ENCODE data around the gene ZNF791. TPM values are rescaled to one million over a fixed set of nuclear protein-coding genes. Genes with fewer than 3 reads are reported as not detected.
"Not testable (repeated sequence)": the region's sequence is repeated elsewhere in the genome, so short reads cannot be mapped to it uniquely, and the experiment has no call there.

The ZNF791 gene
- polyA plus RNA-seq, 1 donor from 2014 or later = 10.2 TPM

DNA sequence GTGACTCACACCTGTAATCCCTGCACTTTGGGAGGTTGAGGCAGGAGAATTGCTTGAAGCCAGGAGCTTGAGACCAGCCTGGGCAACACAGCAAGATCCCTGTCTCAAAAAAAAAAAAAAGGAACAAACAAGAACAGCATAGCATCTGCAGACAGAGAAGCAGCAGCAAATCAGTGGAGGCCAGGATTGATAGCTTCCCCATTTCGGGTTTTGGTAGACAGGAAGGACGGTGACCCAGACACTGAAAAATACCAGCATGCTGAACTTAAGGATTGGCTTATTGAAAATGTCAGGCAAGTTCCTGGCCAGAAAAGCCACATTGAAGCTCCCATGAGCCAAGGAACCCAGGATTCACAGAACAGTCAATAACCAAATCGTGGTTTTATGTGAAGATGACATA, 3.1 kb upstream of the ZNF791 start (continued):
- TF ChIP-seq MXI1 (conservative IDR thresholded peaks at IDR 0.05; ENCODE audit: poor library complexity, severe bottlenecking) = no peak

DNA sequence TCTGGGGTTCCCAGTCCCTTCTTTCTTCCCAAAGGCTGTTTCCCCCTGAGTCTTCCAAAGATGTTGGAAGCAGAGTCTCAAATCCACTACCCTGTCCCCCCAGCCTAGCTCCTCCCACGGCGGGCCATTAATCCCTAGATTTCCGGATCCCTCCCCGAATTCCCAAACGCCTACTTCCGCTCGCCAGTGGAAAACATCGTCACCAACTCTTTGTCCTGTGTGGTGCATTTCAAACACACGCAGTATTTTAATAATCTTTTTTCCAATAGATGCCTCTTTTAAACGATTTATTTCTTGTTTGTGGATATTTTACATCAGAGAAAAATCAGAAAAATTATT, 610 bp downstream of the ZNF791 start:
- no peaks in the 10 kb centered on the region for H3F3A ChIP-seq (ENCODE audit: insufficient read depth, low read length, poor library complexity, severe bottlenecking)
- H2AFZ ChIP-seq (ENCODE audit: low read depth, low read length) = peak overlapping the region; percentile 60
- TF ChIP-seq EZH2 (IDR thresholded peaks at IDR 0.05; ENCODE audit: borderline replicate concordance, insufficient read depth, low read length, poor library complexity, severe bottlenecking) (no peak), POLR2AphosphoS5 (IDR thresholded peaks at IDR 0.05) (no peak), SMC3 (conservative IDR thresholded peaks at IDR 0.05; ENCODE audit: poor library complexity) (no peak), MXI1 (conservative IDR thresholded peaks at IDR 0.05; ENCODE audit: poor library complexity, severe bottlenecking) (no peak), EP300 (conservative IDR thresholded peaks at IDR 0.05; ENCODE audit: poor library complexity, severe bottlenecking) (no peak), TAF1 (IDR thresholded peaks at IDR 0.05; ENCODE audit: low read depth) (peak; percentile 60), RAD21 (conservative IDR thresholded peaks at IDR 0.05) (no peak)
- TF ChIP-seq, protein P1, sequence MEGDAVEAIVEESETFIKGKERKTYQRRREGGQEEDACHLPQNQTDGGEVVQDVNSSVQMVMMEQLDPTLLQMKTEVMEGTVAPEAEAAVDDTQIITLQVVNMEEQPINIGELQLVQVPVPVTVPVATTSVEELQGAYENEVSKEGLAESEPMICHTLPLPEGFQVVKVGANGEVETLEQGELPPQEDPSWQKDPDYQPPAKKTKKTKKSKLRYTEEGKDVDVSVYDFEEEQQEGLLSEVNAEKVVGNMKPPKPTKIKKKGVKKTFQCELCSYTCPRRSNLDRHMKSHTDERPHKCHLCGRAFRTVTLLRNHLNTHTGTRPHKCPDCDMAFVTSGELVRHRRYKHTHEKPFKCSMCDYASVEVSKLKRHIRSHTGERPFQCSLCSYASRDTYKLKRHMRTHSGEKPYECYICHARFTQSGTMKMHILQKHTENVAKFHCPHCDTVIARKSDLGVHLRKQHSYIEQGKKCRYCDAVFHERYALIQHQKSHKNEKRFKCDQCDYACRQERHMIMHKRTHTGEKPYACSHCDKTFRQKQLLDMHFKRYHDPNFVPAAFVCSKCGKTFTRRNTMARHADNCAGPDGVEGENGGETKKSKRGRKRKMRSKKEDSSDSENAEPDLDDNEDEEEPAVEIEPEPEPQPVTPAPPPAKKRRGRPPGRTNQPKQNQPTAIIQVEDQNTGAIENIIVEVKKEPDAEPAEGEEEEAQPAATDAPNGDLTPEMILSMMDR (IDR thresholded peaks at IDR 0.05; ENCODE audit: poor library complexity, severe bottlenecking) = no peak
- TF ChIP-seq, protein P2, sequence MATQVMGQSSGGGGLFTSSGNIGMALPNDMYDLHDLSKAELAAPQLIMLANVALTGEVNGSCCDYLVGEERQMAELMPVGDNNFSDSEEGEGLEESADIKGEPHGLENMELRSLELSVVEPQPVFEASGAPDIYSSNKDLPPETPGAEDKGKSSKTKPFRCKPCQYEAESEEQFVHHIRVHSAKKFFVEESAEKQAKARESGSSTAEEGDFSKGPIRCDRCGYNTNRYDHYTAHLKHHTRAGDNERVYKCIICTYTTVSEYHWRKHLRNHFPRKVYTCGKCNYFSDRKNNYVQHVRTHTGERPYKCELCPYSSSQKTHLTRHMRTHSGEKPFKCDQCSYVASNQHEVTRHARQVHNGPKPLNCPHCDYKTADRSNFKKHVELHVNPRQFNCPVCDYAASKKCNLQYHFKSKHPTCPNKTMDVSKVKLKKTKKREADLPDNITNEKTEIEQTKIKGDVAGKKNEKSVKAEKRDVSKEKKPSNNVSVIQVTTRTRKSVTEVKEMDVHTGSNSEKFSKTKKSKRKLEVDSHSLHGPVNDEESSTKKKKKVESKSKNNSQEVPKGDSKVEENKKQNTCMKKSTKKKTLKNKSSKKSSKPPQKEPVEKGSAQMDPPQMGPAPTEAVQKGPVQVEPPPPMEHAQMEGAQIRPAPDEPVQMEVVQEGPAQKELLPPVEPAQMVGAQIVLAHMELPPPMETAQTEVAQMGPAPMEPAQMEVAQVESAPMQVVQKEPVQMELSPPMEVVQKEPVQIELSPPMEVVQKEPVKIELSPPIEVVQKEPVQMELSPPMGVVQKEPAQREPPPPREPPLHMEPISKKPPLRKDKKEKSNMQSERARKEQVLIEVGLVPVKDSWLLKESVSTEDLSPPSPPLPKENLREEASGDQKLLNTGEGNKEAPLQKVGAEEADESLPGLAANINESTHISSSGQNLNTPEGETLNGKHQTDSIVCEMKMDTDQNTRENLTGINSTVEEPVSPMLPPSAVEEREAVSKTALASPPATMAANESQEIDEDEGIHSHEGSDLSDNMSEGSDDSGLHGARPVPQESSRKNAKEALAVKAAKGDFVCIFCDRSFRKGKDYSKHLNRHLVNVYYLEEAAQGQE (IDR thresholded peaks at IDR 0.05; ENCODE audit: borderline replicate concordance) = peak; percentile 85
- H3K9ac ChIP-seq (ENCODE audit: low read length) = peak overlapping the region; percentile 98
- H4K20me1 ChIP-seq (ENCODE audit: insufficient read depth) = no peaks in the 10 kb centered on the region
- no peaks in the 10 kb centered on the region for H3K36me3 ChIP-seq (ENCODE audit: insufficient read depth, low read length)
- H3K9me3 ChIP-seq (ENCODE audit: low read length) = no peaks in the 10 kb centered on the region
- H3K9me2 ChIP-seq (ENCODE audit: insufficient read depth, low read length) = no peaks in the 10 kb centered on the region
- peaks cover 49% of the 10 kb centered on the region for H3K79me2 ChIP-seq (replicated peaks; ENCODE audit: insufficient read depth, low read length)
- H3K27ac ChIP-seq (ENCODE audit: low read length) = peak overlapping the region; percentile 96
- H3K27me3 ChIP-seq (ENCODE audit: insufficient read depth, low read depth, low read length) = no peaks in the 10 kb centered on the region
- peak overlapping the region; percentile 89 for H3K4me3 ChIP-seq (ENCODE audit: low read length)
- H3K4me2 ChIP-seq (ENCODE audit: low read length) = peak overlapping the region; percentile 84

DNA sequence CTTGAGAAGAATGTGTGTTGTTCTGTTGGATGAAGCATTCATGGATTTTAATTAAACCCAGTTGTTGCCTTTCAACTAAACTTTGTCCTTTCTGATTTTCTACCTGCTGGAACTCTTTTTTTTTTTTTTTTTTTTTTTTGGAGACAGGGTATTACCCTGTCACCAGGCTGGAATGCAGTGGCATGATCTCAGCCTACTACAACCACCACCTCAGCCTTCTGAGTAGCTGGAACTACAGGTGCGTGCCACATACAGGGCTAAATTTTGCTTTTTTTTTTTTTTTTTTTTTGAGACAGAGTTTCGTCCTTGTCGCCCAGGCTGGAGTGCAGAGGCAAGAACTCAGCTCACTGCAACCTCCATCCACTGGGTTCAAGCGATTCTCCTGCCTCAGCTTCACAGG, 6.9 kb downstream of the ZNF791 start:
- TF ChIP-seq RAD21 (conservative IDR thresholded peaks at IDR 0.05) (no peak), EZH2 (IDR thresholded peaks at IDR 0.05; ENCODE audit: borderline replicate concordance, insufficient read depth, low read length, poor library complexity, severe bottlenecking) (no peak), MXI1 (conservative IDR thresholded peaks at IDR 0.05; ENCODE audit: poor library complexity, severe bottlenecking) (no peak), EP300 (conservative IDR thresholded peaks at IDR 0.05; ENCODE audit: poor library complexity, severe bottlenecking) (no peak)
- TF ChIP-seq, protein P2 (IDR thresholded peaks at IDR 0.05; ENCODE audit: borderline replicate concordance) = no peak

DNA sequence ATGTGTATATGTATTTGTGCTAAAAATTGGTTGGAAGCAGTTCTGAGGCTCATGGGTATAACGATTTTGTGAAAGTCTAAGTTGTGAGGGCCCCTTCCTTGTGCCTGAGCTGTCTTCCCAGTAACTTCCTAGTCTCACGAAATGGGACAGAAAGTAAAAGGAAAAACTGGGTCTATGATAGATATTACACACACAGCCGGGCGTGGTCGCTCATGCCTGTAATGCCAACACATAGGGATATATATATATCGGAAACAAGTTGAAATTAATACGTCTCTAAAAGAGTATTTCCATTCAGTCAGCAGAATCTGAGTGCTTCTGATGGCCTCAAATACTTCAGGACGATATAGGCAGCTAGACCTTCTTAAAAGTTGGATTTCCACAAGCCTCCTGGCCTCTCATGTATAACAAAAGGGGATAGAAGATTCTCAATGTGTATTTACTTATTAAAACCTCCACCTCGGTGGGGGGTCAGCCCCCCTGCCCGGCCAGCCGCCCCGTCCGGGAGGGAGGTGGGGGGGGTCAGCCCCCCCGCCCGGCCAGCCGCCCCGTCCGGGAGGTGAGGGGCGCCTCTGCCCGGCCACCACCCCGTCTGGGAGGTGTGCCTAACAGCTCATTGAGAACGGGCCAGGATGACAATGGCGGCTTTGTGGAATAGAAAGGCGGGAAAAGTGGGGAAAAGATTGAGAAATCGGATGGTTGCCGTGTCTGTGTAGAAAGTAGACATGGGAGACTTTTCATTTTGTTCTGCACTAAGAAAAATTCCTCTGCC, 10.7 kb downstream of the ZNF791 start:
- H3F3A ChIP-seq (ENCODE audit: insufficient read depth, low read length, poor library complexity, severe bottlenecking); H3K4me3 ChIP-seq (ENCODE audit: low read length); H3K27me3 ChIP-seq (ENCODE audit: insufficient read depth, low read depth, low read length); H3K27ac ChIP-seq (ENCODE audit: low read length); H3K36me3 ChIP-seq (ENCODE audit: insufficient read depth, low read length); H4K20me1 ChIP-seq (ENCODE audit: insufficient read depth); H3K4me2 ChIP-seq (ENCODE audit: low read length); H3K9ac ChIP-seq (ENCODE audit: low read length); H2AFZ ChIP-seq (ENCODE audit: low read depth, low read length); H3K9me3 ChIP-seq (ENCODE audit: low read length); H3K9me2 ChIP-seq (ENCODE audit: insufficient read depth, low read length): not testable (repeated sequence)
- H3K79me2 ChIP-seq (replicated peaks; ENCODE audit: insufficient read depth, low read length) = peaks cover 35% of the 10 kb centered on the region

More for the DNA sequence above, 6.9 kb downstream of the ZNF791 start:
- Histone ChIP-seq H3K27ac (ENCODE audit: low read length) (no peak overlapping the region), H3K4me2 (ENCODE audit: low read length) (no peak overlapping the region), H3K4me3 (ENCODE audit: low read length) (no peak overlapping the region), H4K20me1 (ENCODE audit: insufficient read depth) (no peaks in the 10 kb centered on the region), H2AFZ (ENCODE audit: low read depth, low read length) (no peak overlapping the region), H3K27me3 (ENCODE audit: insufficient read depth, low read depth, low read length) (no peaks in the 10 kb centered on the region), H3K79me2 (replicated peaks; ENCODE audit: insufficient read depth, low read length) (peaks cover 54% of the 10 kb centered on the region), H3K36me3 (ENCODE audit: insufficient read depth, low read length) (no peaks in the 10 kb centered on the region), H3K9me3 (ENCODE audit: low read length) (no peaks in the 10 kb centered on the region), H3F3A (ENCODE audit: insufficient read depth, low read length, poor library complexity, severe bottlenecking) (no peaks in the 10 kb centered on the region), H3K9ac (ENCODE audit: low read length) (no peak overlapping the region), H3K9me2 (ENCODE audit: insufficient read depth, low read length) (no peaks in the 10 kb centered on the region)

Data from neural cell (in vitro differentiated cells).